ENCODE results near the gene TANC1. TPM values are rescaled to one million over a fixed set of nuclear protein-coding genes. Genes with fewer than 3 reads are reported as not detected.

Gene TANC1
- total RNA-seq, 1 donor from 2014 or later: 62.7 TPM

- DNase-seq (no peak), ATAC-seq (no peak)
- intact Hi-C loops (cut with micrococcal nuclease): no loop called here
These were observed 20.7 kb downstream of the TANC1 start for GRCh38 chr2:158989165-158989564.

- intact Hi-C loops (cut with micrococcal nuclease): no loop called here
- ATAC-seq: no peak
- DNase-seq: no peak
These were observed 22.2 kb downstream of the TANC1 start for GRCh38 chr2:158990397-158991214.

DNA sequence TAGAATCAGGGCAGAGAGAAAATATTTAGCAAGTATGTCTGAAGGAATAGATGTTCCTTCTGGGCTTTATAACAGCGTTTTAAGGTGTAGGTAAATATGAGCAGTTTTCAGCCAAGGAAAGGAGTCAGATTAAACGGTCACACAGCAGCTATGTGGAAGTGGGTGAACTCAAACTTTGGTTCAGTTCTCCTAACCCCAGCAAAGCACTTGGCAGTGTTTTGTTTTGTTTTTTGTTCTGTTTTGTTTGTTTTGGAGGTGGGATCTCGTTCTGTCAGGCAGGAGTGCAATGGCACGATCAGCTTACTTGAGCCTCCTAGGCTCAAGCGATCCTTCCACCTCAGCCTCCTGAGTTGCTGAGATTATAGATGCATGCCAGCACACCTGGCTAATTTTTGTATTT is 24.6 kb downstream of the TANC1 start:
- DNase-seq: no peak
- ATAC-seq: no peak
- intact Hi-C loops (cut with micrococcal nuclease): no loop called here

DNA sequence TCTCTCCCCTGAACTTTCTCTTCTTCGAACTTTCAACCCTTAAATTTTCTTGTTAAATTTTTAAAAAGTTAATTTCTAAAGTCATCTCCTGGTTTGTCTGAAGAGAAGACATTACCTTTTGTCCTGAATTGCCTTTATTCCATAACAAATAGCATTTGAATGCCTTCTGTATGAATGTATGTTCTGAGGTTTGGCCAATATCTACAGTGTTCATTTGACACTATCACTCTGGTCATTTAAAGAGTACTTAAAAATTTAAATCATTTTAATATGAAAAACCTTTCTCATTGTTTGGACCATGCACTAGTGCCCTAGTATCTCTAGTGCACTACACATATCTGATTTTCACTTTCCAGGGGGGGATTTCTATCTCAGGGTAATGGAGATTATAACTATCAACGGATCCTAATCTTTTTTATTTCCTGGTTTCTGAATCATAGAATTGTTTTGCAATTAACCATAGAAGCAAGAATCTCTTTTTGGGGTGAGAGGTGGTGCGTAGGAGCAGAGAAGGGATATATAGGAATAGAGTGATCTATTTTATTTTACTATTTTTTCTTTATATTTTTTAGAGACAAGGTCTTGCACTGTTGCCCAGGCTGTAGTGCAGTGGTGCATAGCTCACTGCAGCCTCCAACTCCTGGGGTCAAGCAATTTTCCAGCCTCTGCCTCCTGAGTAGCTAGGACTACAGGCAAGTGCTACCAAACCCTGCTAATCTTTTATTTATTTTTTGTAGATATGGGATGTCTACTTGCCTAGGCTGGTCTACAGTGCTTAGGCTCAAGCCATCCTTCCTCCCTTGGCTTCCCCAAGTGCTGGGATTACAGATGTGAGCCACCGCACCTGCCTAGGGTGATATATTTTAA is 25.5 kb downstream of the TANC1 start:
- intact Hi-C loops (cut with micrococcal nuclease): no loop called here
- DNase-seq: no peak
- ATAC-seq: no peak

GRCh38 chr2:158994920-158995676 is 26.7 kb downstream of the TANC1 start:
- intact Hi-C loops (cut with micrococcal nuclease): no loop called here
- ATAC-seq (peak; percentile 94), DNase-seq (no peak)

GRCh38 chr2:158995677-158996049 is 27.2 kb downstream of the TANC1 start:
- intact Hi-C loops (cut with micrococcal nuclease): no loop called here
- ATAC-seq (peak; percentile 30), DNase-seq (no peak)

DNA sequence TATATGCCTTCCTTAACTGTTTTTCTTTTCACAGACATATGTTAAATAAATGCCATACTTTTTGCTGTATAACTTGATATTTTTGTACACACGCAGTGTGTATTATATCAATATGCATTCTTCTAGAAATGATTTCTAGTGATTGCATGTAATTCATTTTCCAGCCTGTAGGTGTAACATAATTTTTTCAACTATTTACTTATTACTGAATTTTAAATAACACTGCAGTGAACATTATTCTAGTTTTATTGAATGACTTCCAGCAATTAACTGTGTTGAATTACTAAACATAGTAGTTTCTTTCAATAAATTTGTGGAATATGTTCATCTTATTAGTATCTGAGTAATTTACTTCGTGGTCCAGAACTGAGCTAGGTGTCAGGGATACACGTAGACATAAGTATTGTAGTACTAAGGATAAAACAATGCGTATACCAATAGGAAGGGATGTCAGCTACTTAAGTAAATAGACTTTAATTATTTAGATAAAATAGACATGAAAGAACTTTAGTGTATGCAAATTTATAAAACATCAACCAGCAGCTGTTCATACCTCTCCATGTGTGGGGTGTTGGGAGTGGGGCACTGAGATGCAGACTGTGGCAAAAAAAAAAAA is 28.0 kb downstream of the TANC1 start:
- no peak for ATAC-seq
- intact Hi-C loops (cut with micrococcal nuclease): no loop called here

GRCh38 chr2:158997037-158997790 is 28.8 kb downstream of the TANC1 start:
- DNase-seq: no peak

More for the DNA sequence above, 28.0 kb downstream of the TANC1 start:
- DNase-seq: no peak

GRCh38 chr2:158998551-158999248 is 30.3 kb downstream of the TANC1 start:
- ATAC-seq (no peak), DNase-seq (no peak)
- intact Hi-C loops (cut with micrococcal nuclease): no loop called here

More at GRCh38 chr2:158997037-158997790, 28.8 kb downstream of the TANC1 start:
- ATAC-seq: no peak
- intact Hi-C loops (cut with micrococcal nuclease): no loop called here

- intact Hi-C loops (cut with micrococcal nuclease): no loop called here
- ATAC-seq (no peak), DNase-seq (no peak)
These were observed 31.0 kb downstream of the TANC1 start for GRCh38 chr2:158999458-158999857.

GRCh38 chr2:159000072-159000471 is 31.6 kb downstream of the TANC1 start:
- intact Hi-C loops (cut with micrococcal nuclease): no loop called here
- DNase-seq (no peak), ATAC-seq (no peak)

GRCh38 chr2:159002462-159003111 is 34.1 kb downstream of the TANC1 start:
- no peak for ATAC-seq
- intact Hi-C loops (cut with micrococcal nuclease): no loop called here
- no peak for DNase-seq

- intact Hi-C loops (cut with micrococcal nuclease): no loop called here
- peak; percentile 15 for ATAC-seq
- no peak for DNase-seq
These were observed 35.1 kb downstream of the TANC1 start for GRCh38 chr2:159003555-159003954.

DNA sequence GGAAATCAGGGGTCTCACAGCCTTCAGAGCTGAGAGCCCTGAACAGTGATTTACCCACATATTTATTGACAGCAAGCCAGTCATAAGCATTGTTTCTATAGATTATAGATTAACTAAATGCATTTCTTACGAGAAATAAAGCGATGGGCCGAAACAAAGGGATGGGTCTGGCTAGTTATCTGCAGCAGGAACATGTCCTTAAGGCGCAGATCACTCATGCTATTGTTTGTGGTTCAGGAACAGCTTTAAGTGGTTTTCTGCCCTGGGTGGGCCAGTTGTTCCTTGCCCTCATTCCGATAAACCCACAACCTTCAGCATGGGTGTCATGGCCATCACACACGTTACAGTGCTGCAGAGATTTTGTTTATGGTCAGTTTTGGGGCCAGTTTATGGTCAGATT is 36.4 kb downstream of the TANC1 start:
- ATAC-seq (no peak), DNase-seq (no peak)
- intact Hi-C loops (cut with micrococcal nuclease): no loop called here

DNA sequence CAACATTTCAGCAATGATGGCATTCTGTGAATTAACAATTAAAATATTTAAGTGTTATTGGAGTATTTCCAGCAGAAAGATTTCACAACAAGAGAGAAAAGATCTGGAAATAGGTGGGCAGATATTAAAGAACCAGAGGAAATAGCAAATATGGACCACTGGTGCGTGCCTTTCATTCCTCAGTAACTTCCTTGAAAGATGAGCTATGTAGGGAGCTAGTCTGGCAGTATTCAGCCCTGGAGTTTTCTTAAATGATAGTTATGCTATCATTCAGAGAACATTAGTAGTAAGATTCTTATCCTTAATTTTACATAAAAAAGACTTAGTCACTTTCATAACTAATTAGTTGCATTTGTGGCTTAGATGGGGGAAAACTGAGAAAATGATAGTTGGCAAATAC is 41.5 kb downstream of the TANC1 start:
- intact Hi-C loops (cut with micrococcal nuclease): no loop called here
- DNase-seq: no peak
- ATAC-seq: no peak

DNA sequence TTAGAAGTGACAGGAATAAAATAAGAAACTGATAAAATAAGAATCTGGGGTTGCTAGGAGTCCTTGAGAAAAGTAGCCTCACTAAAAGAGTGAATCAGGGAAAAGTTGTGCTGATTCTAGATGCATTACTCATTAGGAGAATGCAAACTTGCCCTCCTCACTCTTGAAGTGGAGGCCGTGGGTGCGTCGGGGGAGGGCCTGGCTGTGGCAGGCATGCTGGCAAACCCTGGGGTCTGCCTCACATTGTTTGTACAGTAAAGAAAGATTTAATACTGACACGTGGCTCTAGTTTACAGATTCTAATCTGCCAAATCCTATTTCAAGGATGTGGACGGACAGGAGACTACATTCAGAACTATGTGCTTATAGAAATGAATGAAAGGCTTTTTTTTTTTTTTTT is 41.9 kb downstream of the TANC1 start:
- DNase-seq: no peak
- ATAC-seq: no peak
- intact Hi-C loops (cut with micrococcal nuclease): no loop called here

DNA sequence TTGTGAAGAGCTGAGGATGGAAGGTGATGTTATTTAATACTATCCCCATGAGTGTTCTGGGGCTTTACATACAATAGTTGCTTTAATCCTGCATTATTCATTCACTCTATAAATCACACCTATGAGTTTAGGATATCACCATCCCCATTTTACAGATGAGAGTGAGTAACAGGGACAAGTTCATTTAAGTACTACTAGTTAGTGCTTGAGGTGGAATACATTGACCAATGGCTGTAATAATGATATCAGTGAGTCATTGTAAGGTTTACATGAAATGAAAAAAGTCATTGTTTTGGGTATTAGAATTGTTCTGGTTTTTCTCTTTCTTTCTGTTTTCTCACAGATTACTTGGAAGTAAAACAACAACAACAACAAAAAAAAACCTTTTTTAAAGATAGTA is 42.5 kb downstream of the TANC1 start:
- no peak for ATAC-seq
- no peak for DNase-seq
- intact Hi-C loops (cut with micrococcal nuclease): no loop called here

- intact Hi-C loops (cut with micrococcal nuclease): no loop called here
- ATAC-seq (peak; percentile 65), DNase-seq (no peak)
These were observed 43.7 kb downstream of the TANC1 start for GRCh38 chr2:159012142-159012541.

Measured in left ventricle myocardium superior (tissue), 1 donor.